GM19372 (cell line): ENCODE results near the gene TRIM16.
"Not testable (repeated sequence)": the region's sequence is repeated elsewhere in the genome, so short reads cannot be mapped to it uniquely, and the experiment has no call there.

Experiments
- ATAC-seq: cut with Tn5 transposase; IDR thresholded peaks from one replicate; pipeline ENCODE4 v1.9.1; 2021; ENCODE audit warnings: mild to moderate bottlenecking, low read depth, moderate library complexity; ENCODE audit not compliant: unreplicated experiment

TRIM16 gene

DNA sequence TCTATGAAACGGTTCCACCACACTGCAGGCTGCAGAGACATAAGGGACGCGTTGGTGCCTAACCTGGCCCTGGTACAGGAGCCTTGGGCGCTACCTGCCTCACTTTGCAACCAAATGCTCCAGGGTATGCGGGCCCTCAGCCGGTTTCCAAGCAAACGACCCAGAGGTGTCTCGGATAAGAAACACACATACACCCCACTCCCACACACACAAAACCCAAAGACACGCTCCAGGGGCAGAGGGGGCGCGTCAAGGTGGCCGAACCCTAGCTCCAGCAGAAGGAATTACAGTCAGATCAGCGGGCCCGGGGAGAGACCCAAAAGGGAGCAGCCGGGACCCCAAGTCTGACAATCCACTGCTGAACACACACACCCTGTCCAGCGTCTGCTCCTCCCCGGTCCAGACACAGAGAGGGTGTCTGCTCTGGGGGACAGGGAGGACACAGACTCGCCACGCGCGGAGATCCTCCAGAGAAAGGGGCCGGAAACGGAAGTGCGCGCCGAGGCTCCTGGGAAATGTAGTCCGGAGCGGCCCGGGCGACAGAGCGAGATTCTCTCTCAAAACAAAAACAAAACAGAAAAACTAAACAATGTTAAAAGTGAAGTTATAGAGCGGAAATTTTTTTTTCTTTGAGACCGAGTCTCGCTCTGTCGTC is at the start of gene TRIM16:
Gene TRIM16 (minus strand): TSS at position 488 of the 655 bp plus-strand sequence. CDS start 32,702 bp downstream, outside the sequence.
- peak; percentile 95 for ATAC-seq

DNA sequence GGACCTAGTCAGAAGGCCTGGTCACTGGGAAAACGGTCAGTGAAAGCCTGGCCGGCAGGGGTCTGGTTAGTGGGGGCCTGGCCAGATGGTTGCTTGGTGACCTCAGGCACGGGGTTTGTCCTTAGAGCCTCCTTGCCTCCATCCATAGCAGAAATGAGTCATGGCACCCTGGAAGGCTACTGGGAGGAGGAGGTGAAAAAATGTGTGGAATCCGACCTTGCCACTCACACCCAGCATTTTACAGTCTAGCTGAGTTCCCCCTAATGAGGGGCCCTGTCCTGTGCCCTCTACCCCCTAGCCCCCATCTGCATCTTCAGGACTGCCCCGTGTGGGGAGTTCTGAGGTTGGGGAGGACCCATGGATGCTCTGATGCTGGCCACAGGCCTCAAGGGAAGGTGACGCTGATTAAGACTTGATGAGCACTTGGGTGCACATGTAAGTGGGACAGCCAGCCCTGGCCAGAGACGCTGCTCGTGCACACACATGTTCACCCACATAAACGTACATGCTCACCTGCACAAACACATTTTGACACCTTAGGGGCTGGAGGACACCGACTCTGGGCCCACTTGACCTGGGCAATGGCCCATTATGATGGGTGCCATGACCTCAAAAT is 49.2 kb upstream of the TRIM16 start:
- not testable (repeated sequence) for ATAC-seq

DNA sequence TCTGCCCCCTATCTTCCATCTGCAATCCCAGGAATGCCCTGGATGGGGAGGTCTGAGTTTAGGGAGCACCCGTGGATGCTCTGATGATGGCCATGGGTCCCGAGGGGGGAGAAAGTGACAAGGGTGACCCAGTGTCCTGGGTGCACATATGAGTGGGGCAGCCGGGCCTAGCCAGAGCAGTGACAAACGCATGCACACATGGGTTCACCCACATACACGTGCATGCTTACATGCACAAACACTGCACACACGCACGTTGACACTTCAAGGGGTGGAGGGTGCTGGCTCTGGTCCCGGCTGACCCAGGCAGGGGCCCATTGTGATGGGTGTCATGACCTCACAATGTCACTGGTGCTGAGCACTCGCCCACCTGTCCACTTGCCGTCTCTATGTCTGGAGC is 47.8 kb upstream of the TRIM16 start, which contains the start of gene TBC1D26:
Gene TBC1D26 (plus strand): TSS at position 384 of the 400 bp plus-strand sequence. CDS start 3,066 bp downstream, outside the sequence.
- ATAC-seq = not testable (repeated sequence)

DNA sequence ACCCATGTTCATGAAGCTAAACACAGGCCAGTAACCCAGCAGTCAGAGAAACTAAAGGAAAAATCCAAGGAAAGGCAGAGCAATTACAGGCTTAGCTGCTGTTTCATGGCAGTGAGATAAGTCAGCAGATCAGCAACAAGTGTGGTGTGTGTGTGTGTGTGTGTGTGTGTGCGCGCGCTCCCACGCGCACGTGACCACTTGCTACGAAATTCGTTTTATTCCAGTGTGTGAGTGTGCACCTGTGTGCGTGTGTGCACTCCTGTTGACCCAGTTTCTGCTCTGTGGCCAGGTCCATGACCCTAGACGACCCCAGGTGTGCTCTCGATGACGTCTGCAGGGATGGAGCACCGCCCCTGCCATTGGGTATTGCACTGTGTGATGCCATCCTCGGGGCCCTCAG is 46.4 kb upstream of the TRIM16 start:
- not testable (repeated sequence) for ATAC-seq

DNA sequence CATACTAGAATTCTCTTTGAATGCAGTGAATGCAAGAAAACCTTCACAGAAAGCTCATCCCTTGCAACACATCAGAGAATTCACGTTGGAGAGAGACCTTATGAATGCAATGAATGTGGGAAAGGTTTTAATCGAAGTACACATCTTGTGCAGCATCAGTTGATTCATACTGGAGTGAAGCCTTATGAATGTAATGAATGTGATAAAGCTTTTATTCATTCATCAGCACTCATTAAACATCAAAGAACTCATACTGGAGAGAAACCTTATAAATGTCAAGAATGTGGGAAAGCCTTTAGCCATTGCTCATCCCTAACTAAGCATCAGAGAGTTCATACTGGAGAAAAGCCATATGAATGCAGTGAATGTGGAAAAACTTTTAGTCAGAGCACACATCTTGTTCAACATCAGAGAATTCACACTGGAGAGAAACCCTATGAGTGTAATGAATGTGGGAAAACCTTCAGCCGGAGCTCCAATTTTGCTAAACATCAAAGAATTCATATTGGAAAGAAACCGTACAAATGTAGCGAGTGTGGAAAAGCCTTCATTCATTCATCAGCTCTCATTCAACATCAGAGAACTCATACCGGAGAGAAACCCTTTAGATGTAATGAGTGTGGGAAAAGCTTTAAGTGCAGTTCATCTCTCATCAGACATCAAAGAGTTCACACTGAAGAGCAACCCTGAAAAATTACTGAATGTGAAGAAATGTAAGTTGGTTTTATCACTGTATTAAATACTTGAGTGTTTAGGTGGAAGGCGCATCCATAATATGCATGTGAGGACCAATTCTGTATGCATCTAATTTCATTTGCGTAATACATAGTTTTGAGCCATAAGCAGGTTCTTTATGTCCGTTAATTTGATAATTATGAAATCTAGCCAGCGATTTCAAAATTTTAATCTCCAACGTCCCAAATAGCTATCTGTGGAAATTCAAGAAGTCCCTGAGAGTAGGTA is 32.8 kb upstream of the TRIM16 start:
- not testable (repeated sequence) for ATAC-seq

DNA sequence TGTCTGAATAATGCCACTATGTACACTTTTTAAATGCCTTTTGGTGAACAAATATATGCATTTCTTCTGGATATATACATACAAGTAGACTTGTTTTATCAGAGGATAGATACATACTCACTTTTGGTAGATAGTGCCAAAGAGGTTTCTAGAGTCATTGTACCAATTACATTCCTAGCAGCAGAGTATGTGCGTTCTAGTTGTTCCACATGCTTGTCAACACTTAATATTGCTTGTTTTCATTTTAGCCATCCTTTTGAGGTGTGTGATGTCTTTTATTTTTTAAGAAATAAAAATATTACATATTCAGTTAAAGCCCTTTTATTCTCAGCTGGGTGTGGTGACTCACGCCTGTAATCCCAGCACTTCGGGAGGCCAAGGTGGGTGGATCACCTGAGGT is 24.8 kb upstream of the TRIM16 start:
- not testable (repeated sequence) for ATAC-seq

DNA sequence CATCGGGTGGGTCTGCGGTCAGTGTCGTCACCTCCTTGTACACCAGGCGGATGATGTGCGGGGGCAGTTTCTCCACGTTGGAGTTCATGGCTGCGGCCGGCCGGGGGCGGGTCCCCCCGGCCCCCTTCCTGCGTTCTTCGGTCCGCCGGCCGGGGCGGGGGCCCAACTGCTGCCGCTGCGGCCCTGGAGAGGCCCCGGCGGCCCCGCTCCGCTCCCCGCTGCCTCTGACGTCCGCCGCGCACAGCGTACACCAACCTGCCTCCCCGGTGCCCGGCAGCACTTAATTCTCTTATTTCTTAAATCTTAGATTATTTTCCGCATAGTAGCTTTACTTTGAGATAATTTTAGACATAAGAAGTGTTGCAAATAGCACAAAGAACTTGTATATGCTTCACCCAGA is 20.7 kb upstream of the TRIM16 start:
- ATAC-seq = not testable (repeated sequence)

DNA sequence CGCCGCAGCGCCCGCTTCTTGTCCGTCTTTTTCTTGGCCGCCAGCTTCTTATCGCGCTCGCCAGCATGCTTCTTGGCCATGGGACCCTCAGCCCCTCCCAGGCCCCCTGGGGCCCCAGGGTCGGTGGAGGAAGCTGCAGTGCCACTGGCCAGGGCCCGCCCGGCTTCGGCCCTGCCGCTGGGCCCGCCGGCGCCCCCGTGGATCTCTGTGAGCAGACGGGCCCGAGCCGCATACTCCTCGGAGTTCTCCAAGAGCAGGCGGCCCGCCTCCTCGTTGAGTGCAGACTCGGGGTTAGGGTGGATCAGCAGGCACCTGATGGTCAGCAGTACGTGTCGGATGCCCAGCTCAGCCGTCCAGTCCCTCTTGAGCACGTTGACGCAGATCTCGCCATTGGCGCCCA is 20.1 kb upstream of the TRIM16 start:
- ATAC-seq = not testable (repeated sequence)

DNA sequence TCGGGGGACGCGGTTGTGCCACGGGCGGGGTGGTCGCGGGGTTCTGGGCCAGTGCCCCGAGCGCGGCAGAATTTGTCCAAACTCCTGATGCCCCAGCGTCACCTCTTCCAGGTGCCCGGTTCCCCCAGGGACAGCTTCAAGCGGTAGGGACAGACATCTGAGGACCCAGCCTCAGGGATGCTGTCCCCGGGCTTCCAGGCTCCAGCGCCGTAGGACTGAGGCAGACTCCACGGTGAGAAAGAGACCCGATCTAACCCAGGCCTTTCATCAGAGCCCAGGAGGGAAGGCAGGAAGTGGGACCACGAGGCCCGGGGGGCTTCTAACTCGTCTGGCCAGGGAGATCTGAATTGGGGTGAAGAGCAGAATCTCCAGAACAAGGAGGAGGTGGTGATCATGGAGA is 15.8 kb upstream of the TRIM16 start:
- not testable (repeated sequence) for ATAC-seq

DNA sequence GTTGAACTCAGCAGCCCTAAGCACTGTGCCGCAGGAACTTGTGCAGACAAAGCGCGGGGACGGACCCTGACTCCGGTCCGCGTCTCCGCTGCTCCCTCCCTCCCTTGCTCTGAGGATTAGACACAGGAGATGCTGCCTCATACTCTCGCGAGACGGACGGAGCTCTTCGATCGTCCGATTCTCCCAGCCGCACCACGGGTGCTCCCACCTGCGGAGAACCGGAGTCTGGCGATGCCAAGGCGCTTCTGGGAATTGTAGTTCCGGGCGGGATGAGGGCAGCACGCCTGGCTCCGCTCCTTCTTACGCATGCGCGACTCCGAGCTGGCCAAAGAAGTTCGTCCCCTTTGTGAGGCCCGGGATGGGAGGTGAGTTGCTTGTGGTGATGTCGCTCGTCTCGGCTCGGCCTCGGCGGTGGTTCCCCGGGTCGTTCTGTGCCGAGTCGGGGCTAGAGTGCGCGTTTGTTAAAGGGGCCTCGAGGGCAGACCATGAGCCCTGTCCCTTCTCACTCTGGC is 15.4 kb upstream of the TRIM16 start, which contains the start of gene ZNF286A:
Gene ZNF286A (plus strand): TSS at position 340 of the 512 bp plus-strand sequence. CDS start 578 bp downstream, outside the sequence.
- ATAC-seq = peak; percentile 95

DNA sequence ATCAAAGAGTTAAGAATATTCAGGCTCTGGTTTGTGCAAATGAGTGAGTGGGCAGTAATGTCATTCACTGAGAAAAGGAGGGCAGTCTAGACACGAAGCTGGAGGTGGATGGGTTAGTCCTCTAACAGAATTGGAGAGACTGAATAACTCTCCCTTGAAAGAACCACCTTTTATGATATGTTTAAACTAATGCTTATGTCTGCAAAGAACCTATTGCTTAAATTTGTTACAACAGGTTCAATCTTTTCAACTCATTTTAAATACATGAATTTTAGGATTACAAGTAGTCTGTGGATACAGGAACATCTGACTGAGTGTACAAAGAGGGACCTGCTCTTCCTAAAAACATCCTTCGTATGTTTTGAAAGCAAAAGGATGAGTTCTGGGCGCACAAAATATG is 14.9 kb upstream of the TRIM16 start:
- ATAC-seq = peak; percentile 3

DNA sequence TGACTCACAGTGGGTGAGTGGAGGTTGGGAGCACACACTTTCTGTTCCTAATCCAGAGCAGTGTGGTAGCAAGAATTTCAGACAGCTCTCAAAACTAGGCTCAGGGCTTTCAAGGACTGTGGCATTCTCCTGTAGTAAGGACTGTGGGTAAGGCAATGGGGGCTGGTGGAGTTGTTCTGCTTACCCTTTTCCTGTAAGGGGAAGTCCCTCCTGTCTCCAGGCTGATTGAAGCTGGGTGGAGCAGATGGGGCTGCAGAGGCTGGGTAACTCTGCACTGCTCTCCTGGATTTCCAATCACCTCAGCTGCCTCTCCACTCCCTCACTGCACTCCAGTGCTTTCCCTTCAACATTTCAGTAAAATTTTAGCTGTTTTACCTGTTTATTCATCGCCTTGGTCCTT is 3.4 kb upstream of the TRIM16 start:
- ATAC-seq = not testable (repeated sequence)

DNA sequence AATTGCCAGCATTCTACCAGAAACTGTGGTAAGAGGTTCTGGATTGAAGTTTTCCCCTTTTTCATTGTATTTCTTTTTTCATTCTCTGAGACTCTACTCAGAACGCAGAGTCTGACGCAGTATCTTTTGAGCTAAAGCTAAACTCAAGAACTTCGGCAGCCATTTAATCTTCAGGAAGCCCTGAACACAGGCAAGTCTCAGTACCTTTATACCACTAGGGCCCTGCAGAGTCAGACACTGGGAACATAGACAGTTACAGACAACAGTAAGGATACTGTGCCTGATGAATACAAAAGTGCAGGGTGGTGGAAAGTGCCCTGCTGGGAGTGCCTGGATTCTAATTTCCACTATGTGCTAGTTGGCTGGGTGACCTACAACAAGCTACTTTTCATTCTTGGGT is 976 bp downstream of the TRIM16 start:
- not testable (repeated sequence) for ATAC-seq

DNA sequence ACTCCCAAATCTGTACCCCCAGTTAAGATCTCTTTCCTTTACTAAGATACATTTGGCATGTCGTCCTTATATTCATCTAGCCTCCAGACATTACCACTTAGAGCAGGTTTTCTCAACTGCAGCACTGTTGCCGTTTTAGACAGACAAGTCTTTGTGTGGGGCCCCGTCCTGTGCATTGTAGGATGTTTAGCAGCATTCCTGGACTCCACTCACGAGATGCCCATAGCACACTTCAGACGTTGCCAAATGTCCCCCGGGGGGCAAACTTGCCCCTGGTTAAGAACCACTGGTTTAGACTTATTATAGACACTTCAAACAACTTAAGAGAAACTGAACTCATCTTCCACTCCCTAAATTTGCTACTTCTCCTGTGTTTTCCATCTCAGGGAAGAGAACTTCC is 8.1 kb downstream of the TRIM16 start:
- not testable (repeated sequence) for ATAC-seq

DNA sequence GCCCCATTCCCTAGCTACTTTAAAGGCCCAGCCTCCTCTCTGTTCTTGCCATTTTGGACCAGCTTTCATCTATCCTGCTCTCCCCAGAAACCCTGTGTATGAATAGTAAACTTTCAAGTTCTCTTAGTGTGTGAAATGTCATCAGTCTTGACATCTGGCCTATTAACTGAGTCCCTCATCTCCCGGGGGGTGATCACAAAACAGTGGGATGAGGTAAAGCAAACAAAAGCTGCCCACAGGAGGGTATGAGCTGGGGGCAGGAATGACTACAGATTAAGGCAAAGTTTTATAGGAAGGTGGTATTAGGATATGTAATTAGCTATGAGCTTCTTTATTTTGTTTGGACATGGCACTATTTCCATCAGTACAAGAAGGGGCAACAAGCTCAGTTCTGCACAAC is 9.5 kb downstream of the TRIM16 start:
- not testable (repeated sequence) for ATAC-seq

DNA sequence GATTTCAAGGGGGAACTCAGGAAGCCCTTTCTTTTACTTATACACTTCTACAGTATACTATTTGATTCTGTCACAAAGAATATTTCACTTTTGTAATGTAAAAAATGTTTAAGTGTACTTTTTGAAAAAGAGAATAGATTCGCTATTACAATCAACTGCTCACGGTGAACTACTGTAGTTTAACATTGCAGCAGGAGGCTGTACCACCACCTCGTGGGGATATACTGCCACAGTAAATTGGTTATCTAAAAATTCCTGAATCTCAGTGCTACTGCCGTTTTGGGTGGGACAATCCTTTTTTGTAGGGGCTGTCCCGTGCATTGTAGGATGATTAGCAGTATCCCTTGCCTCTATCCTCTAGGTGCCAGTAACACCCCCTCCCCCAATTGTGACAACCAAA is 14.6 kb downstream of the TRIM16 start:
- not testable (repeated sequence) for ATAC-seq

DNA sequence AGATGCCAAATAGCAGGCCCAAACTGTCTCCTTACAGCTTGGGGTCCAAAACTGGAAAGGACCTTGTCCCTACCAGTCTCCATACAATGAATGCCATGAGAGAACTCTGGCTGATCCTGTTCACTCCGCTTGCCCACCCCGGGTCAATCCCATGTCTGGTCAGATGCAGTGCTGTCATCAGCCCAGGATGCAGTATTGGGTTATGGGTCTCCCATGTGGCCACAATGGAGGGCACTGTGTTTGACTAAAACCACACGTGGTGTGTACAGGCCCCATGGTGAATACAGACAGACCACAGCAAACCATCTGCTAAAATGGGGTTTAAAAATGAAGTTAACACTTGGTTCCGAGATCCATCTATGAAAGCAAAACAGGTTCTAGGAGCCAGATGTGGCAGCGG is 20.4 kb downstream of the TRIM16 start:
- ATAC-seq = no peak

DNA sequence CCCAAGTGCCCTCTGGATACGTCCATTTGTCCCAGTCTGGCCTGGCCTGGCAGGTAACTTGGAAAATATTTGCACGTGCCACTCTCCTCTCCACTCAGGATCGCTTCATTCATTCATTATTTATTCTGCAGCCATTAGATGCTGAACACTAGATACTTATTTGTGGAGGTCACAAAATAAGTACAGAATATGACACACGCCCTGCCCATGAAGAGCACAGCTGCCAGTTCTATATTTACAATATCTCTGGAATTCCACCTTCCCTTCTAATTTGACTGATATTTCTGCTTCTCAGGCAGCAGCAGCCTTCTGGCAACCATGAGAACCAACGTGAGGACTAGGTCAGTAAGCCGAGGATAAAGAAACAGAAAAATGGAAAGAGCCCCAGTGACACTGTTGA is 20.9 kb downstream of the TRIM16 start:
- ATAC-seq = no peak

DNA sequence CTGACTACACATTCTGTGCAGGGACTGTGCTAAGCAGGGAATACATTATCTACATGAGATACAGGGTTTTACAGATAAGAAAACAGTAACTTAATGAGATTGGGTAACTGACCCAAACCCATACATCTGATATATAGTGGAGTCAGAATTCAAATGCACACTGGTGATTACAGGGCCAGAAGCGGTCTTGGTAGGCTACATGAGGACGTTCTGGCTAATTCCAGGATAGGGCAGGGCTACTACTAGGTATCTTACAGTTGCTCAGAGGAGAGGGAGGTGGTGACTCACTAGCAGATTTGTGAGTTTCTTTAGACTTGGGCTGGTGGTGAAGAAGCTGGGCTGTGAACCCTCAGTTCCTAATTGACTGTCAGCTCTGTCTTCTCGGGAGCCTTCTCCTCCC is 21.4 kb downstream of the TRIM16 start:
- ATAC-seq = no peak

DNA sequence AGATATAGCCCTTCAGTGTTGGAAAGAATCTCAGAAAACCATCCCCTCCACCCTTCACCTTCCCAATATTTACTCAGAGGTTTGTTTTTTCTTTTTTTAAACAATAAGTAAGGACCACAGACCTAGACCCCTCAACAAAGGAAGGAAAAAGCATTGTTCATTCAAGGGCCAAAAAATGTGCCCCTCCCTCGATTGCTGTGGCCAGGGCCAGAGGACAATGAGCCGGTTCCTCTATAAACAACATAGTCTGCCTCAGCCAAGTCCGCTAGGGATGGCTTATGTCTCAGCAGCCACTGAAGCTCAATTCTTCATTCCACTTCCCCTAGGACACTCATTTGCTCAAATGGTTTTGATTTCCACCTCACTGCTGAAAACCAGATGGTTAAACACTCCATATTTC is 24.0 kb downstream of the TRIM16 start:
- no peak for ATAC-seq

DNA sequence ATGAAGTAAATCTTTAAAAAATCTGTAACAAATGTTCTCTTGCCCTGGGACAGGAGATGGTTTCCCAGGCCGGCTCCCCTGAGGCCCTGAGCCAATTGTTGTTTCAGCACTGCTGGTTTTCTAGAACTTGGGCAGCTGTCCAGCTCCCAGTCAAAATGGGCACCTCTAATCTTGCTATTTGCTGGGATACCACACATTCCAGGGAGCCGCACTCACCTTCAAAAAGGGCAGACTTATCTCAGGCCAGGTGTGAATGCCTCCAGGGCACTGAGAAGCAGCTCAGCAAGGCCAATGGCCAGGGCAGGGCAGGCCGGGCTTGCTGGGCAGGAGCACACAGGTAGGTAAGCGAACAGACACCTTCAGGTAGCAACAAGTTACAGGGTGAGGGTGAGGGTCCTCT is 24.4 kb downstream of the TRIM16 start:
- no peak for ATAC-seq
